ENCODE results near the gene LMBR1.
"Not testable (repeated sequence)": the region's sequence is repeated elsewhere in the genome, so short reads cannot be mapped to it uniquely, and the experiment has no call there.

The LMBR1 gene

DNA sequence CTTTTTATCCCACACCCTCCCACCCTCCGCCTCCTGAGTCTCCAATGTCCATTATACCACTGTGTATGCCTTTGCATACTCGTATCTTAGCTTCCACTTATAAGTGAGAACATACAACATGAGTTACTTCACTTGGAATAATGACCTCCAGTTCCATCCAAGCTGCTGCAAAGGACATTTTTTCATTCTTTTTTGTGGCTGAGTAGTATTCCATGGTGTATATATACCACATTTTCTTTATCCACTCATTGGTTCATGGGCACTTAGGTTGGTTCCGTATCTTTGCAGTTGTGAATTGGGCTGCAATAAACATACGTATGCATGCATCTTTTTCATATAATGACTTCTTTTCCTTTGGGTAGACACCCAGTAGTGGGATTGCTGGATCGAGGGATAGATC lies 245.7 kb downstream of the LMBR1 start:
- not testable (repeated sequence) for DNase-seq

DNA sequence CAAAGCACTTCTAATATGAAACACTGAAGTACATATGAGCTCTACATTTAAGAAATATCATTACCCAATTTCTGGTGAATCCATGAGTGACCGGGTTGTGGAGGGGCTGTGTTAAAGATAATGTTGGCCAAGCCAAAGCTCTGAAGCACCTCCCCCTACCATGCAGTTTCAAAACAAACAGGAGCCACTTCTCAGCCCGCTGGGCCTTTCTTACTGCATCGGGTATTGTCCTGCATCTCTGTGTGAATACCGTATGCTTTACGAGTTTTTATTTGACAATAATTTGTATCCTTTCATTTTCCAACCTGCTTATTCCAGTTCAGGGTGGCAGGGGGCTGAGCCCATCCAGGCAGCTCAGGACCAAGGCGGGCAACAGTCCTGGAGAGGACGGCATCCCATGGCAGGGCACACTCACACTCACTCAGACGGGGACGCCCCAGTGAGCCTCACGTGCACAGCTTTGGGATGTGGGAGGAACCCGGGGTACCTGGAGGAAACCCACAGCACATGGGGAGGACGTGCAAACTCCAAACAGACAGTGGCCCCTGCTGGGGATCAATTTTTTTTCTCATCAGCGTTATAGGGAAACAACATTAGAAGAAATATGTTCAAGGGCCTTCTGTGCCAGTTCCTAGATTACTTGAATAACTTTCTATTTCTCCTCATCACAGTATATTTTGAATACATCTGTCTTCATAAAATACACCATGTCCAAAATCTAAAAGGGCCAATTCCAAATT lies 250.5 kb downstream of the LMBR1 start:
- no peak for DNase-seq

DNA sequence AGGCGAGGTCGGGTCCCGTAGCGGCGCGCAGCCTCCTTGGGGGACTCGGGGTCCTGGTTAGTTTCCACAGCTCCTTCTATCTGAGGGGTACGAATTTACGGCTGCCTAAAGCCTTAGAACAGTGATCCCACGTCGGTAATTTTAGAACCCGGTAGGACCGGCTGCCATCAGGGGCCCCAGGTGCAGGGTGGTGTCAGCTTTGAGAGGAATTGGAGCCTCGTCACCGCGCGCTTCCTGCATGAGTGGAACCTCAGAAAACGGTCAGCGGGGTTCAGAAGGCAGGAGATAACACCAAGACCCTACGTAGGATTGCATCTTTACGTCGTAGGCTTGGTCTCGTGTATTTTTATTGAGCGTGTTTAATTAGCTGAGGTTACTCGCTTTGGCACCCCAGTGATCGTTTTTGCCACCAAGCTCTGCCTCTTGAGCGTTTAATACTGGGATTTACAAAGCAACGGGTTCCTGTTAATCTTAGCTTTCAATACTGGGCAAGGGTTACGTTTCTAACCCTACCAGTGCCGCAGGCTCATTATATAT lies 252.0 kb downstream of the LMBR1 start:
- peak; percentile 30 for DNase-seq

DNA sequence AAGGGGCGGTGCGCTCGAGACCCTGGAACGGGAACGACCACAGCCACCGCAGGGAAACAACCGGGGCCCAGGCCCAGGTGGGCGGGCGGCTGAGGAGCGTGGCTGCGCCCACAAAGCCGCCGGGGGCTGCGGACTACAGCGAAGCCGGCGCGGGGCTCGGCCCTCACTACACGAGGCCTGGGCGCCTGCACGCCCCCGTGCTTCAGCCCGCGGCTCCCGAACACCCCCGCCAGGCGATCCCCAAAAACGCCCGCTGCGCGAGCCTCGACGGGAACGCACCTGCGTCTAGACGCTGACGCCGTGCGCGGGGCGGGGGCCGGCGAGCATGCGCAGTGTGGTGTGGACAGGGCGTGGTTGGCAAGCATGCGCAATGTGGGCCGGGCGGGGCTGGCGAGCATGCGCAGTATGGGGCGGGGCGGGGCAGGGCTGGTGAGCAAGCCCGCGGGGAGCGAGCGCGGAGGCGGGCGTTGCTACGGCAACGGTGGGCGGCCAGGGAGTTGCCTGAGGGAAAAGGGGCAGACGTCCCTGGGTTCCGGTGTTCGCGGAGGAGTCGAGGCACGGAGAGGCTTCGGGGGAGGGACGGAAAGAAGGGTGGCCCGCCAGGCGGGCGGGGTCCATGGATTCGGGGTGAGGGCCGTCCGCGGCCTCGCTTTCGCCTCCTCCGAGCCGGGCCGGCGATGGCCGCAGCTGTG lies 252.6 kb downstream of the LMBR1 start, which contains the start of gene RNF32:
RNF32 (plus strand) TSS at position 518 of the 692 bp plus-strand sequence. CDS start 3,104 bp downstream, outside the sequence.
- peak; percentile 87 for DNase-seq

DNA sequence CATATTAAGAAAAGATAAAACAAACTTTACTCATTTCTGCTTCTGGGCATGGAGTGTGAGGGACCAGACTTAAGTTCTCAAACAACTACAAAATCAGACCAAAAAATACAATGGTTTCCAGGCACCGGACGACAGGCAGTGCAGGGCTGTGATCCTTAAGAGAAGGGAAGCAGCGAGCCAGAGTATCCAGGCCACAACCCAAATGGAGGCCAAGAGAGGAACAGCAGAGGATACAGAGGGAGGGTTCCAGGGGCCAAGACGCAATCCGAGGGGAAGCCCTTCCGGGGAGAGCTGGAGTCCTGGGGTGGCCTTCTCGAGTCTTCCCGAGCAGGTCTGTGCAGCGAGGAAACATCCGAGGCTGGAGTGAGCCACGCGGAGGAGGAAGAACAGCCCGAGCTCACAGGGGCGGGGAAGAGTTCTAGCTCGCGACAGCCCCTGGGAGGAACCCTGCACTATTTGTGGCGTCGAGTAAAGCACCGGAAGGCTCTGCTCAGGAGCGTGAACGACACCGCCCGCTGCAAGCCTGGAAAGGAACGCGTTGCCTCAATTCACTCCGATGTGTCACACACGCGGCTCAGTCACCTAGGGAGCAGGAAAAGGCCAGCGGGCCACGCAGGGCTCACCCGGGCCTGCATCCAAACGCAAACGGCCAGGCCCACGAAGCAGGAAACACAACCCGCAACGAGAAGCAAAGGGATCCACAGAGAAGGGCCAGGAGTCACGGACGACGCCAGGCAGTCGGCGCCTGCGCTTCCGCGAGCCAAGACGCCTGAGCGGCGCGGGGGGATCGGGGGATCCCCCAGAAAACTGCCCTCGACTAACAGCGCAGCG lies 253.3 kb downstream of the LMBR1 start:
- DNase-seq, result no peak

DNA sequence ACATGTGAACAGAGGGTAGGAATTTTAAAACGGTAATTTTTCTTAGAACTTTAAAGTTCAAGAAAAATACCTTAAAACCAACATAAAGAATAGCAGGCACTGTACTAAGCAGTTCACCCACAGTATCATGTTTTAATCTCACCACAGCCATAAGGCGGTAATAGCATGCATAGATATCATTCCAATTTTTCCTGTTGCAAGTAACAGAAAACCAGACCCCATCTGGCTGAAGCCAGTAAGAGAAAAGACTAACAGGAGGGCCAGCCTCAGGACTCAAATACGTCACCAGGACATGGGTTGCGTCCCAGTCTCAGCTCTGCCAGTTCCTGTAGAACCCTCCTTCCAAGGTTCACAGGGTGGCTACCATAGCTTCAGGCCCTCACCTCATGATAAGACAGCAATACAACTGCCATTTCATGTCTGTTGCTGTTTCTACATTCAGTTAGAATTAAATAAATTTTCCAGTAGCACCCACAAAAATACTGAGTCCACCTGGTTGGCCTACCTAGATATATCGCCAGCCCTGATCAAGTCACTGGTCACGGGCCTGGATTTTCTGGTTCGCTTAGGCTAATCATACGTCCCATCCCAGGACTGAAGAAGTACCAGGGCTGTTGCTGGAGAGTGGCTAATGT lies 254.4 kb downstream of the LMBR1 start:
- no peak for DNase-seq

DNA sequence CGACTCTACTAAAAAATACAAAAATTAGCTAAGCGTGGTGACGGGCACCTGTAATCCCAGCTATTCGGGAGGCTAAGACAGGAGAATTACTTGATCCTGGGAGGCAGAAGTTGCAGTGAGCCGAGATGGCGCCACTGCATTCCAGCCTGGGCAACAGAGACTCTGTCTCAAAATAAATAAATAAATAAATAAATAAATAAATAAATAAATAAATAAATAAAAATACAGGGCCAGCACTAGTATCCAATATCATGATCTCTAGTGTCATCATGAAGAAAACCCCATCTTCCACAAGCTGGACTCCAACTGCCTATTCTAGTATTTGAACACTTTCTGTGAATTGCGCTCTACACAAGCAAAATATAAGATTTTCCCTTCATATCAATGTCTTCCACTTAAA lies 255.9 kb downstream of the LMBR1 start:
- not testable (repeated sequence) for DNase-seq

DNA sequence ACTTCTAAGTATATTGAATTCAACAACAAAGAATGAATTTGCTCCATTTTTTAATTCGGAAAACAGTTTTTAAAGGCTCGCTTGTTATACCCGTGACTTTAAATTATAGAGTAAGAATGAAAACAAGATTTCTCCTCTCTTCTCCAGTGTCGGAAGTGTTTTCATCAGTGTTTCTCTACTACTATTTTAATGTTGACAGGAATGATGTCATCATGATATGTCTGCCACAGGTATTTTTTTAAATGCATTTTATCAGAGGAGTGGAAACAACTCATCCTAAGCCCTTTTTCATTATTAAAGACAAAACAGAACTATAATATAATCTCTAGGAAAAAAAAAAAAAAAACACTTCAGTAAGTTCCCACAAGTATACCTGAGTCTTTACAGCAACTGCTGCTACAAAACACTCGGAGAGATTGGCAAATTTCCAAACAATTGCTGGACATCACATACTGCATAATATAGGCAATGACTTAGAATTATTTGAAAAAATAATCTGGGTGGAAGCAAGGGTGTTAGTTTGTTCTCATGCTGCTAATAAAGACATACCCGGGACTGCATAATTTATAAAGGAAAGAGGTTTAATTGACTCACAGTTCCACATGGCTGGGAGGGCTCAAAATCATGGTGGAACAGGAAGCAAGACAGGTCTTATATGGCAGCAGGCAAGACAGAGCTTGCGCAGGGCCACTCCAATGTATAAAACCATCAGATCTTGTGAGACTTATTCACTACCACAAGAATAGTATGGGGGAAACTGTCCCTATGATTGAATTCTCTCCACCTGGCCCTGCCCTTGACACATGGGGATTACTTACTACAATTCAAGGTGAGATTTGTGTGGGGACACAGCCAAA lies 257.2 kb downstream of the LMBR1 start:
- DNase-seq, result no peak

DNA sequence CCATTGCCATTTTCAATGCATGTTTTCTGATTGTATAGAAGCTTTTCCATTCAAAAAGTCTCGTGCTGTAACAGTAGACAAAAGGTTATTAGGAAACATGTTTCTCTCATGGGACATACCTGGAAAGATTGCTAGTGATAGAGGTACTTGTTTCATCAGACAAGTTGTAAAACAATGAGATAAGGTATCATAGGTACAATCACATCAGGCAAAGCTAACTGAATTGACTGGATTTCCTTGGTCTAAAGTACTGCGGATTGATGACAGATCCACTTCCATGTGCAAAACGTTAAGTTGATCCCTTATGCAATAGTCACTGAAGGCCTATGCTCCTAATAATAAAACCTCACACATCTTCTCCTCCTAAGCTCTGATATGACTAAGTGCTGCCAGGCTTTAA lies 258.9 kb downstream of the LMBR1 start:
- DNase-seq, result no peak

DNA sequence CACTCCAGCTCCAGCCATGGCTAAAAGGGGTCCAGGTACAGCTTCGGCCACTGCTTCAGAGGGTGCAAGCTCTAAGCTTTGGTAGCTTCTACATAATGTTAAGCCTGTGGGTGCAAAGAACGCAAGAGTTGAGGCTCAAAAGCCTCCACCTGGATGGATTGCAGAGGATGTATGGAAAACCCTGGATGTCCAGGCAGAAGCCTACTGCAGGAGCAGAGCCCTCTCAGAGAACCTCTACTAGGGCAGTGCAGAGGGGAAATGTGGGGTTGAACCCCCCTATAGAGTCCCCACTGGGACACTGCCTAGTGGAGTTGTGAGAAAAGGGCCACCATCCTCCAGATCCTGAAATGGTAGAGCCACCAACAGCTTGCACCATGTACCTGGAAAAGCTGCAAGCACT lies 263.1 kb downstream of the LMBR1 start:
- DNase-seq, result no peak

DNA sequence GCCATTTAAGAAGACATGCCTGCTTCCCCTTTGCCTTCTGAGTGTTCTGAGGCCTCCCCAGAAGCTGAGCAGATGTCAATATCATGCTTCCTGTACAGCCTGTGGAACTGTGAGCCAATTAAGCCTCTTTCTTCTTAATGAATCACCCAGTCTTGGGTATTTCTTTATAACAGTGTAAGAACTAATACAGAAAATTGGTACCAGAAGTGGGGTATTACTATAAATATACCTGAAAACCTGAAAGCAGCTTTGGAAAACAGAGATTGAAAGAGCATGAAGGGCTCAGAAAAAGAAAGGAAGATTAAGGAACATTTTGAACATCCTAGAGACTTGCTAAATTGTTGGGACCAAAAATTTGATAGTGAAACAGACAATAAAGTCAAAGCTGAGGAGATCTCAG lies 264.4 kb downstream of the LMBR1 start:
- no peak for DNase-seq
